A549 (cell line): Measurements from ENCODE around the gene TUBB1. TPM values are rescaled to one million over a fixed set of nuclear protein-coding genes. Genes with fewer than 3 reads are reported as not detected.

ENCODE experiments used
- ATAC-seq, 2 experiments: fragments of 200-7000 bp in 1 of 2; fragments of >200 bp in 1 of 2; cut with Nextera tagmentation in 1 of 2; cut with Tn5 transposase in 1 of 2; 3 replicates each; pipeline versions ENCODE4 v1.8.0 to v1.9.1; 2018 to 2020; ENCODE audit warnings: mild to moderate bottlenecking in 1 of 2, moderate library complexity in 1 of 2
- CTCF ChIA-PET: fragments of 300-600 bp; sonication (Branson Sonifier 250); formaldehyde crosslinking; extraction: SDS; loops from one replicate; lab custom pipeline; 2021; ENCODE audit warnings: antibody characterized with exemption, inconsistent platforms; lab: Yijun Ruan, JAX
- POLR2A ChIA-PET: fragments of 350-600 bp; formaldehyde crosslinking; extraction: SDS; loops from one replicate; lab custom pipeline; 2021; ENCODE audit warnings: antibody characterized with exemption, inconsistent platforms; lab: Yijun Ruan, JAX
- DNase-seq, 2 experiments: peaks; one replicate each; pipeline versions ENCODE4 v3.0.0 to v3.0.0-alpha.2; 2011 to 2016; ENCODE audit warnings: low read depth in 1 of 2, low spot score in 1 of 2
- FAIRE-seq: peaks from 2 replicates; lab custom pipeline; 2011; peaks lifted over from hg19 to GRCh38; lab: Jason Lieb, UNC
- H3K27ac ChIP-seq, 2 experiments: fragments of >200 bp; sonication (Bioruptor Twin); formaldehyde crosslinking; 3 replicates each; pipeline ENCODE4 v1.5.1; 2016 to 2017
- H3K4me1 ChIP-seq: fragments of >200 bp; sonication (Bioruptor Twin); formaldehyde crosslinking; 3 replicates; pipeline ENCODE4 v1.6.1; 2016
- H3K4me2 ChIP-seq: fragments of >200 bp; sonication (Bioruptor Twin); formaldehyde crosslinking; 3 replicates; pipeline ENCODE4 v1.6.1; 2016
- H3K4me3 ChIP-seq: fragments of >200 bp; sonication (Bioruptor Twin); formaldehyde crosslinking; 3 replicates; pipeline ENCODE4 v1.5.1; 2016
- H3K9me3 ChIP-seq: fragments of >200 bp; sonication (Bioruptor Twin); formaldehyde crosslinking; 3 replicates; pipeline ENCODE4 v1.6.1; 2016
- ATOH8 ChIP-seq: fragments of 250-450 bp; sonication (Bioruptor Pico); IDR thresholded peaks from 2 replicates; pipeline ENCODE4 v1.5.0; 2020; ENCODE audit warnings: low read depth, mild to moderate bottlenecking, moderate library complexity
- CBX2 ChIP-seq: fragments of 200-600 bp; sonication (generic); IDR thresholded peaks from 2 replicates; pipeline ENCODE4 v1.6.1; 2016; ENCODE audit warnings: low read depth, mild to moderate bottlenecking, borderline replicate concordance
- CEBPB ChIP-seq, 2 experiments: fragments of >200 bp in 1 of 2; sonication (Bioruptor Twin) in 1 of 2; formaldehyde crosslinking in 1 of 2; IDR thresholded peaks; 2 replicates each; pipeline ENCODE4 v1.6.1; 2012 to 2016
- CHD4 ChIP-seq: fragments of 200-600 bp; sonication (generic); IDR thresholded peaks from 2 replicates; pipeline ENCODE4 v1.6.1; 2016; ENCODE audit warnings: antibody characterized with exemption, mild to moderate bottlenecking, borderline replicate concordance
- ELK1 ChIP-seq: fragments of 150-350 bp; IDR thresholded peaks from 2 replicates; pipeline ENCODE4 v1.6.1; 2014; ENCODE audit warnings: low read depth, mild to moderate bottlenecking, low read length
- EP300 ChIP-seq, 2 experiments: fragments of >200 bp; sonication (Bioruptor Twin); formaldehyde crosslinking; IDR thresholded peaks; 2 replicates in 1 of 2; 3 replicates in 1 of 2; pipeline ENCODE4 v1.6.1; 2016 to 2017
- ESRRA ChIP-seq: fragments of 150-350 bp; IDR thresholded peaks from 2 replicates; pipeline ENCODE4 v1.6.1; 2014; ENCODE audit warnings: mild to moderate bottlenecking, low read length, borderline replicate concordance
- FOSB ChIP-seq: fragments of 250-450 bp; sonication (Bioruptor Pico); IDR thresholded peaks from 2 replicates; pipeline ENCODE4 v1.5.0; 2020; ENCODE audit warnings: mild to moderate bottlenecking, moderate library complexity
- FOXS1 ChIP-seq: fragments of 250-450 bp; sonication (Bioruptor Pico); IDR thresholded peaks from 2 replicates; pipeline ENCODE4 v1.5.0; 2020; ENCODE audit warnings: mild to moderate bottlenecking, moderate library complexity
- GATA3 ChIP-seq: IDR thresholded peaks from 2 replicates; pipeline ENCODE4 v1.6.1; 2012; ENCODE audit warnings: borderline replicate concordance
- HDAC2 ChIP-seq: fragments of 200-600 bp; sonication (generic); IDR thresholded peaks from 2 replicates; pipeline ENCODE4 v1.6.1; 2016
- HES2 ChIP-seq: fragments of >200 bp; sonication (Bioruptor Twin); formaldehyde crosslinking; IDR thresholded peaks from 2 replicates; pipeline ENCODE4 v1.6.1; 2016
- HOXA7 ChIP-seq: fragments of 250-450 bp; sonication (Bioruptor Pico); IDR thresholded peaks from 2 replicates; pipeline ENCODE4 v1.5.0; 2020; ENCODE audit warnings: mild to moderate bottlenecking, moderate library complexity
- HOXB13 ChIP-seq: fragments of 250-450 bp; sonication (Bioruptor Pico); IDR thresholded peaks from 2 replicates; pipeline ENCODE4 v1.5.0; 2020; ENCODE audit warnings: low read depth, mild to moderate bottlenecking, moderate library complexity
- KDM5A ChIP-seq: fragments of 200-600 bp; sonication (generic); IDR thresholded peaks from 2 replicates; pipeline ENCODE4 v1.6.1; 2016; ENCODE audit warnings: antibody characterized with exemption, mild to moderate bottlenecking
- MAFK ChIP-seq: fragments of 450-650 bp; IDR thresholded peaks from 2 replicates; pipeline ENCODE4 v1.6.1; 2014; ENCODE audit not compliant: partially characterized antibody
- MAZ ChIP-seq: fragments of 150-350 bp; IDR thresholded peaks from 2 replicates; pipeline ENCODE4 v1.6.1; 2014; ENCODE audit warnings: antibody characterized with exemption, low read depth, low read length, borderline replicate concordance
- MYC ChIP-seq: IDR thresholded peaks from 2 replicates; pipeline ENCODE4 v1.6.1; 2012; ENCODE audit warnings: mild to moderate bottlenecking, inconsistent platforms, low read length, improper control_type of control experiment, borderline replicate concordance
- NPAS2 ChIP-seq: fragments of 250-450 bp; sonication (Bioruptor Pico); IDR thresholded peaks from 2 replicates; pipeline ENCODE4 v1.8.0; 2022; ENCODE audit warnings: mild to moderate bottlenecking, moderate library complexity, borderline replicate concordance
- PBX3 ChIP-seq: IDR thresholded peaks from 2 replicates; pipeline ENCODE4 v1.6.1; 2012
- PHF8 ChIP-seq: fragments of 200-600 bp; sonication (generic); IDR thresholded peaks from 2 replicates; pipeline ENCODE4 v1.6.1; 2016; ENCODE audit warnings: low read depth, mild to moderate bottlenecking, antibody characterized with exemption, moderate library complexity, borderline replicate concordance
- POLR2A ChIP-seq: IDR thresholded peaks from 2 replicates; pipeline ENCODE4 v1.6.1; 2012; ENCODE audit warnings: mild to moderate bottlenecking, low read length
- POLR2AphosphoS2 ChIP-seq: conservative IDR thresholded peaks from 2 replicates; pipeline ENCODE4 v1.6.1; 2012; ENCODE audit warnings: low read length, improper control_type of control experiment, inconsistent platforms
- RARB ChIP-seq: fragments of 250-450 bp; sonication (Bioruptor Pico); IDR thresholded peaks from 2 replicates; pipeline ENCODE4 v1.8.0; 2021; ENCODE audit warnings: mild to moderate bottlenecking, moderate library complexity
- RCOR1 ChIP-seq: fragments of 150-350 bp; IDR thresholded peaks from 2 replicates; pipeline ENCODE4 v1.6.1; 2014; ENCODE audit warnings: antibody characterized with exemption, low read length, low read depth
- RFX5 ChIP-seq: fragments of 450-650 bp; IDR thresholded peaks from 2 replicates; pipeline ENCODE4 v1.7.1; 2014; ENCODE audit warnings: antibody characterized with exemption, mild to moderate bottlenecking, moderate library complexity
- WGBS: methylation state at CpG from one replicate; pipeline ENCODE4 v1.1.6; 2017; ENCODE audit errors: missing lambda C conversion rate; 5-methylcytosine and 5-hydroxymethylcytosine counted together
- polyA plus RNA-seq, 4 experiments: library from polyadenylated mRNA; depleted of rRNA in 3 of 4; stranded (reverse); fragments of >200 nt; fragmentation: RNase III in 1 of 4; extraction: RNeasy Plus Mini Kit Qiagen cat#74134 plus additional on column Dnase treatment in 1 of 4; gene quantifications; 2 replicates in 3 of 4; 3 replicates in 1 of 4; pipeline ENCODE4 v1.2.3, GENCODE V29; 2011 to 2017
- TF ChIP-seq, protein P1 (sequence below): fragments of 250-450 bp; sonication (Bioruptor Pico); IDR thresholded peaks from 2 replicates; pipeline ENCODE4 v1.5.0; 2021; ENCODE audit warnings: mild to moderate bottlenecking, moderate library complexity, borderline replicate concordance
- TF ChIP-seq, protein P2 (sequence below): fragments of 450-650 bp; IDR thresholded peaks from 2 replicates; pipeline ENCODE4 v1.6.1; 2014; ENCODE audit warnings: antibody characterized with exemption

The TUBB1 gene
- polyA plus RNA-seq, 2 of the 4 experiments (the other 2 are of a cell fraction) = 0.03 TPM; not detected in 1

DNA sequence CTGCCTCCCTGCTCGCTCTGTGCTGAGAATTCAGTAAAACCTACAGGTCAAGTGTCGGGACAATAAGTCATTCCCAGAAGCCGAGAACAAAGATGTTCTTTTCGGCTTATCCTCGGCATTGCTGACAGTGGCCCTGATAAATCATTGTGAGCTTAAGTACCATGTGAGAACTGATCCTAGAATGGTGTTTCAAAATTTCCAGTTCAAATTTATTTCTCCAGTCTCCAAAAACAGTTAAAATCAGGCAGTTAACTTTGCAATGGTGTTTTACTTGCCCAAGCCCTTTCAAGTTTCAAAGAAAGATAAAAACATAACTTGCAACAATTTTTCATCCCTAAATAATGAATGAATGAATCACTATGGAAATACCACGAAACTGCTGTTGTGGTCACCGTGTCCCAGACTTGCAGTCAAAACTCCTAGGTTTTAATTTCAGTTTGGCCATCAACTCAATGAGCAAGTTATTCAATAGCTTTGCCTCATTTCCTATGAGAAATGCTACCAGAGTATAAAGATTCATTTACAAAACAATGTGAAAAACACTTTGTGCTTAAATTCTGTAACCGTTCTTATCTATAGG is 8.6 kb downstream of the TUBB1 start:
- ChIA-PET CTCF (no interaction called here), POLR2A (no interaction called here)
- no peak overlapping the region for H3K27ac ChIP-seq
- DNase-seq = no peak
- no peak for FAIRE-seq
- H3K4me1 ChIP-seq = peaks cover 30% of the 10 kb centered on the region
- no peaks in the 10 kb centered on the region for H3K9me3 ChIP-seq
- H3K4me3 ChIP-seq = no peak overlapping the region
- no peak overlapping the region for H3K4me2 ChIP-seq
- WGBS = 91% methylated on average over 8 of the region's 8 CpGs
- no peak for ATAC-seq
- TF ChIP-seq PHF8 = no peak
- TF ChIP-seq KDM5A = no peak
- no peak for TF ChIP-seq HDAC2
- no peak for TF ChIP-seq NPAS2 (CRISPR knock-in tag)
- no peak for TF ChIP-seq EP300 (IDR thresholded peaks at IDR 0.05)
- TF ChIP-seq PBX3 = no peak
- TF ChIP-seq HES2 = no peak
- no peak for TF ChIP-seq RFX5
- TF ChIP-seq, protein P1, sequence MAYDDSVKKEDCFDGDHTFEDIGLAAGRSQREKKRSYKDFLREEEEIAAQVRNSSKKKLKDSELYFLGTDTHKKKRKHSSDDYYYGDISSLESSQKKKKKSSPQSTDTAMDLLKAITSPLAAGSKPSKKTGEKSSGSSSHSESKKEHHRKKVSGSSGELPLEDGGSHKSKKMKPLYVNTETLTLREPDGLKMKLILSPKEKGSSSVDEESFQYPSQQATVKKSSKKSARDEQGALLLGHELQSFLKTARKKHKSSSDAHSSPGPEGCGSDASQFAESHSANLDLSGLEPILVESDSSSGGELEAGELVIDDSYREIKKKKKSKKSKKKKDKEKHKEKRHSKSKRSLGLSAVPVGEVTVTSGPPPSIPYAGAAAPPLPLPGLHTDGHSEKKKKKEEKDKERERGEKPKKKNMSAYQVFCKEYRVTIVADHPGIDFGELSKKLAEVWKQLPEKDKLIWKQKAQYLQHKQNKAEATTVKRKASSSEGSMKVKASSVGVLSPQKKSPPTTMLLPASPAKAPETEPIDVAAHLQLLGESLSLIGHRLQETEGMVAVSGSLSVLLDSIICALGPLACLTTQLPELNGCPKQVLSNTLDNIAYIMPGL (CRISPR knock-in tag) = no peak
- TF ChIP-seq RCOR1 = no peak
- no peak for TF ChIP-seq CEBPB (IDR thresholded peaks at IDR 0.05)
- TF ChIP-seq ATOH8 = no peak
- TF ChIP-seq CHD4 = no peak
- no peak for TF ChIP-seq FOXS1
- TF ChIP-seq, protein P2, sequence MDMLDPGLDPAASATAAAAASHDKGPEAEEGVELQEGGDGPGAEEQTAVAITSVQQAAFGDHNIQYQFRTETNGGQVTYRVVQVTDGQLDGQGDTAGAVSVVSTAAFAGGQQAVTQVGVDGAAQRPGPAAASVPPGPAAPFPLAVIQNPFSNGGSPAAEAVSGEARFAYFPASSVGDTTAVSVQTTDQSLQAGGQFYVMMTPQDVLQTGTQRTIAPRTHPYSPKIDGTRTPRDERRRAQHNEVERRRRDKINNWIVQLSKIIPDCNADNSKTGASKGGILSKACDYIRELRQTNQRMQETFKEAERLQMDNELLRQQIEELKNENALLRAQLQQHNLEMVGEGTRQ = no peak

DNA sequence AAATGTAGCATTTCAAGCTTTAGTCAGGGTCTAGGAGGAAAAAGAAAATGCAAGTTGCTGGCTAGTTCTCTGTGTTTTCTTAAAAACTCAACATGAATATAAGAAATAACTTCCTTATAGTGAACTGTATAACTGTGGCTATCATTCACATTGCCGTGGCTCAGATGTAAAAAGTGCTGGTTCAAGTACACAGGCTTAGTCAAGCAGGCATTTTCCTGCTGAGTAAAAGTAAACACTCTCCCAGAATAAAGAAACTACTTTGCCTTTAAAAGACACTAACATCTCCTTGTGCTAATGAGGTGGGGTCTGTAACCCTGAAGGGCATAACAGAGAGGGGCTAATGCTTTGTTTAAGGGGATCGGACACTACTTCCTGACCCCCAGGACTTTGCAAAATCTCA is 9.6 kb downstream of the TUBB1 start:
- no peak for ATAC-seq
- FAIRE-seq = no peak
- DNase-seq = no peak
- ChIA-PET CTCF (no interaction called here), POLR2A (no interaction called here)
- Histone ChIP-seq H3K4me2 (peak overlapping the region; percentile 83), H3K27ac (peak overlapping the region in 1 of 2 experiments; percentile 48; a peak in 1 of 6 replicates), H3K9me3 (no peaks in the 10 kb centered on the region), H3K4me1 (peaks cover 37% of the 10 kb centered on the region), H3K4me3 (no peak overlapping the region)
- TF ChIP-seq GATA3 (no peak), MAZ (no peak), HES2 (no peak), HOXB13 (CRISPR knock-in tag) (no peak), HOXA7 (CRISPR knock-in tag) (no peak), KDM5A (no peak), POLR2AphosphoS2 (no peak), POLR2A (no peak), RARB (no peak), FOSB (CRISPR knock-in tag) (no peak), FOXS1 (no peak), MAFK (no peak), ELK1 (no peak), PBX3 (no peak), ESRRA (no peak), MYC (no peak), CBX2 (no peak)
- TF ChIP-seq, protein P2 = no peak
- 54% methylated on average over 2 of the region's 2 CpGs for WGBS
